ENCODE results near the gene KIRREL3. TPM values are rescaled to one million over a fixed set of nuclear protein-coding genes. Genes with fewer than 3 reads are reported as not detected.

The KIRREL3 gene
- total RNA-seq, 2 donors from 2014 or later, result 0.44 to 2.1 TPM

GRCh38 chr11:126607776-126608541 is 392.6 kb downstream of the KIRREL3 start:
- intact Hi-C loops (cut with DNase I), result loop anchor here in 1 of 2 donors (5.0 kb wide), 2 partner anchors 384 to 739 kb away; no protein-coding TSS in a partner anchor
- no peak for ATAC-seq
- DNase-seq, result no peak

- intact Hi-C loops (cut with DNase I), result loop anchor here in 1 of 2 donors (5.0 kb wide), 2 partner anchors 385 to 740 kb away; no protein-coding TSS in a partner anchor
- ATAC-seq (peak; percentile 81 to 89), DNase-seq (peak; percentile 41)
Observed at GRCh38 chr11:126607374-126607773, 393.2 kb downstream of the KIRREL3 start.

- DNase-seq (no peak), ATAC-seq (no peak)
- intact Hi-C loops (cut with DNase I), result loop anchor here in 1 of 2 donors (5.0 kb wide), 2 partner anchors 386 to 741 kb away; no protein-coding TSS in a partner anchor
Observed at GRCh38 chr11:126606484-126606883, 394.1 kb downstream of the KIRREL3 start.

GRCh38 chr11:126604461-126604860 is 396.1 kb downstream of the KIRREL3 start:
- DNase-seq, result no peak
- intact Hi-C loops (cut with DNase I), result no loop called here
- ATAC-seq, result no peak

- DNase-seq (no peak), ATAC-seq (no peak)
- intact Hi-C loops (cut with DNase I), result no loop called here
Observed at GRCh38 chr11:126603486-126603885, 397.1 kb downstream of the KIRREL3 start.

DNA sequence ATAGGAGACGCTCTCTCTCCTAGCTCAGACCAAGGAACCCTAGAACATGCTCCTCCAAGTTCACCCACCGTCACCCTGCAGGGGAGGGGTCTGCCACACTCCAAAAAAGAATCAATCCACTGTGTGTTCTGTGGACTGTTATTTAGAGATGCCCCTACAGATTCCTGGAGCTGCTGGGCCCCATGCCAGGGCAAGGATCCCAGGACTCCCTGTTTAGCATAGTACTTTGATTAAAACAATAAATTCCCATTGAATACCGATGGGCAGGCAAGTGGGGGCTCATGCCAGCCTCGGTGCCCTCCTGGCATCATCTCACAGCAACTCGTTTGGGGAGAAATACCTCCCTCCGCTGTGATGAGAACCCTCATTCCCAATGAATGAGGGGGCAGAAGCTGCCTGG is 397.6 kb downstream of the KIRREL3 start:
- intact Hi-C loops (cut with DNase I), result no loop called here
- no peak for ATAC-seq
- no peak for DNase-seq

- DNase-seq, result no peak
- intact Hi-C loops (cut with DNase I), result no loop called here
- no peak for ATAC-seq
Observed at GRCh38 chr11:126602349-126602940, 398.1 kb downstream of the KIRREL3 start.

GRCh38 chr11:126601550-126602215 is 398.9 kb downstream of the KIRREL3 start:
- no peak for ATAC-seq
- DNase-seq, result no peak
- intact Hi-C loops (cut with DNase I), result no loop called here

DNA sequence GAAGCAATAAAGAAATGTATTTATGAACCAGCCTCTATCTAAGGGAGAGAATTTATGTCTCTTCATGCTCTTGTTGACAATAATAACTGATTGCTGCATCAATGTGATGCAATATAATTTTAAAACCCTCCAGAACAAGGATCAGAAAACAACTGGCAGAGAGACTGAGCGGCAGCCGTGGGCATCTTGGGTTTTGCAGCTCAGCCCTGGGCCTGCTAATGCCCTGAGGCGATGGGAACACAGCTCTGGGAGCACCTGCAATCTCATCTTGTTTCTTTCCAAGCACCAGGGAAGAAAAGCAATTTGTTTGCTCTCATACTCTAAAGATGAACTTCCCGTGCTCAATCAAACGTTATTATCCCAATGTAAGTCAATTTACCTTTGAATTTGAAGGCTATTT is 399.4 kb downstream of the KIRREL3 start:
- intact Hi-C loops (cut with DNase I), result no loop called here
- DNase-seq, result no peak

DNA sequence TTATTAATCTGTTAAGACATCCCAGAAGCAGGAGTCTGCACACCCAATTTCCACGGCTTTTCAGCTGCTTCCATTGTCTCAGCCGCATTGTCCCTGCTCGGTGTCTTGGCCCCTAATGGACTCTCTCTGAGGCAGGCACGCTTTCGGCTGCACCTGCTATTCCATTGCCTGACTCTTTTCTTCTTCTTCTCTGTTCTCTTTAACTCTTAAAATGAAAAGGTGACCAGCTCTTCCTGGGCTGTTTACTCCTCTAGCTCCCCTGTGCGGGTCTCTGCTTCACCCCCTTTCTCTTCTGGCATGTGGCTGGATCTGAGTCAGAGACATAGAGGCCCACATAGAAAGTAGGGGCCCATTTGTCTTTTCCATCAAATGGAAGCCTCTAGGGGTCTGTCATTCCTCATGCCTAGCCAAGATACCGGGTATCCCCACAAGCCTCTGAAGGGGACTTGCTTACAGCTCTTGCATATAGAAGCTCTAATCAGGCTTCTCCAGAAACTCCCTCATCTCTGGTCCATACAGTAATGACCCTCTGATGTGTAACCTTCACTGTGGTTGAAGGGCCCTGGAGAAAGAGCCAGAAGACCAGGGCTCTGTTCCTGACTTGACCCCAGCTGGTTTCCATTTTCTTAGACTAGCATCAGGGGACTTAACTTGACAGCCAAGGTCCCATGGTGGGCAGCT is 401.2 kb downstream of the KIRREL3 start:
- intact Hi-C loops (cut with DNase I), result no loop called here
- no peak for DNase-seq
- no peak for ATAC-seq

More for the DNA sequence above, 399.4 kb downstream of the KIRREL3 start:
- no peak for ATAC-seq

- DNase-seq, result no peak
- intact Hi-C loops (cut with DNase I), result no loop called here
- ATAC-seq, result no peak
Observed at GRCh38 chr11:126598344-126599216, 402.0 kb downstream of the KIRREL3 start.

- intact Hi-C loops (cut with DNase I), result no loop called here
- DNase-seq (no peak), ATAC-seq (no peak)
Observed at GRCh38 chr11:126597041-126597440, 403.5 kb downstream of the KIRREL3 start.

DNA sequence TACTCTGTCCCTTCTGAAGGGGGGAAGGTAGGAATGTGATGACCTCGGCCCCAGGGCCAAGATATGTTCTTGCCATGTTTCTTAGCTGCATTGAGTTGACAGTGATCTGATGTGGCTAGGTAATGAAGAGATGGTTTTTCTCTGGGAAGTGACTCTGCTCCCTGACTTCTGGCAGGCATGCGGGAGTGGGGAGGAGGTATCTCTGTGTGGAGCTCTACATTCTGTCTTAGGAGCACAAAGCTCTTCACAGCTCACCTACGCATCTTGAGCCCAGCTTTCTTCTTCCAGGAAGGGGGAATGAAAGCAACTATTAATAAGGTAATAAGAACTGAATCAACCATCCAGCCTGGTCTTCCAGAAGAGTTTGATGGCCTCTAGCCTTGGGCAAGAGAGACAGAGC is 404.1 kb downstream of the KIRREL3 start:
- DNase-seq (no peak), ATAC-seq (no peak)
- intact Hi-C loops (cut with DNase I), result no loop called here

DNA sequence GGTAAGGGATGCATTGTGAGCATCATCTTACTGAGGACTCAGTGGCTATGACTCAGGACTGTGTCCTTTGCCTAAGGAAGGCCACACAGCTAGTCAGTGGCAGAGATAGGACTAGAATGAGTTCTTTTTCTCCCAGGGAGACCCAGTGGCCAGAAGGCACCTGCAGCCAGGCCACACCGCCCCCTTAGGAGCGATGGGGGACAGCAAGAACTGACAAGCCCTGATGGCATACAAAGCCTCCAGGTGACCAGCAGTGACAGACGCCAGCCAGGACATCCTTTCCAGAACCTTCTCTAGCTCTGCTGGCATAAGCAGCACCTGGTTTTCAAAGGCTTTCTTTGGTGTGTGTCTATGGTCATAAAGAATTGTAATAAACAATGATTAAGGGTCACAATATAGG is 405.0 kb downstream of the KIRREL3 start:
- no peak for ATAC-seq
- DNase-seq, result no peak
- intact Hi-C loops (cut with DNase I), result no loop called here

DNA sequence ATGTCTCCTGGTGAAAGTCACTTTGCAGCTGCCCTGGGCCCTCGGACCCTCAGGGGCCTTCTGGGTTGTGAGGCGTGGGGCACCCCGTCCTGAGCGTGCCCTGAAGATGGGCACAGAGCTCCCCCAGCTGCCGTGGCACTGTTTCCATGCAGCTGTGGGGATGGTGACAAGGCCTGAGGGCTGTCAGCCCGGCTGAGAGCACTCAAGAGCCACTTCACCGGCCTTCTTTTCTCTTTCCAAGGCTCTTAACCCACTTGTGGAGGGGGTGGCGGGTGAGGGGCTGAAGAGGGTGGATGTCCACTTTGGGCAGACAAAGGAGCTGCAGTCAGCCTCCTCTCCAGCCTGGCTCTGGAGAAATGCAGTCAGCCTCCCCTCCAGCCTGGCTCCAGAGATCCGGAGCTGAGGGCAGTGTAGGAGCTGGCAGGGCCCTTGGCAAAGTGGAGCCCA is 405.6 kb downstream of the KIRREL3 start:
- DNase-seq (no peak), ATAC-seq (peak; percentile 53 to 72)
- intact Hi-C loops (cut with DNase I), result no loop called here

GRCh38 chr11:126592496-126593410 is 407.8 kb downstream of the KIRREL3 start:
- intact Hi-C loops (cut with DNase I), result no loop called here
- DNase-seq (no peak), ATAC-seq (no peak)

GRCh38 chr11:126591966-126592489 is 408.5 kb downstream of the KIRREL3 start:
- no peak for DNase-seq
- intact Hi-C loops (cut with DNase I), result no loop called here
- ATAC-seq, result no peak

DNA sequence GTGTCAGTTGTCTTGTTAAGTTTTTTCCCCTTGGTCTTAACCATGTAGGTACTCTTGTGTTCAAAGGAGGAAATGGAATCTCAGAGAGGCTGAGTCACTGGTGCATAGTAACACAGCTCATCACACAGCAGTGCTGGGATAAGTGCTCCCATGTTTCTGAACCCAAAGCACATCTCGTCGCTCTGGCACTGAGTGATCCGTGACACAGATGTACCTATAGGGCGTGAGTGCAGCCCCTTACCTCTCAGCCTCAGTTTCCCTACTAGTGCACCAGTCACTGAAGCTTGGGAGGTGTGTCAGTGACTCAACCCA is 411.1 kb downstream of the KIRREL3 start:
- intact Hi-C loops (cut with DNase I), result no loop called here
- no peak for ATAC-seq
- DNase-seq, result no peak

Measured in left cardiac atrium (tissue), 4 donors.